ENCODE measurements around the gene MEMO1.
"Not testable (repeated sequence)": the region's sequence is repeated elsewhere in the genome, so short reads cannot be mapped to it uniquely, and the experiment has no call there.

Gene MEMO1

DNA sequence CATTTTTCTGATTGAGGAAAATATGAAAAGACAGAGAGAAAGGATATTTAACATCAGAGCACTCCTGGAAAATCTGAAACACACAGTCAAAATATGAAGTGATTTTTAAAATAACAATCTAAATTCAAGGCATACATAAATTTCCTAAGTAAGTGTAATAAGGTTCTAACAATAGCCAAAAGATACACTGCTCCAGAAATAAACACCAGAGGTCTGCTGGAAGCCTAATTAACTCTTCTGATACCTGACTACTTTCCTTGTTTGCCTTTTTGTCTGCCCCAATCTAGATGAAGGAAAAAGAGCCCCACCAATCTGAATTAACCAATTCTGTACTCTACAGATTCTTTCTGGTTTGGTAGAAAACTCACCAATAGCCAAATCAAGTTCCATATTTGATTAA lies 87.1 kb downstream of the MEMO1 start:
- no peak overlapping the region for H3K9ac ChIP-seq (ENCODE audit: low read depth, low read length)
- peaks cover 4% of the 10 kb centered on the region; the same call in 1 of the 2 replicates for H3K36me3 ChIP-seq (ENCODE audit: insufficient read depth, low read depth, low read length)
- no peaks in the 10 kb centered on the region for H3K9me3 ChIP-seq (ENCODE audit: insufficient read depth, low read depth, low read length)
- no peaks in the 10 kb centered on the region for H3K27me3 ChIP-seq (ENCODE audit: insufficient read depth, low read length)
- H3K4me1 ChIP-seq (ENCODE audit: insufficient read depth, low read length) = no peaks in the 10 kb centered on the region
- H3K4me3 ChIP-seq (ENCODE audit: low read length) = no peak overlapping the region
- no peak overlapping the region for H3K27ac ChIP-seq (ENCODE audit: low read length)

DNA sequence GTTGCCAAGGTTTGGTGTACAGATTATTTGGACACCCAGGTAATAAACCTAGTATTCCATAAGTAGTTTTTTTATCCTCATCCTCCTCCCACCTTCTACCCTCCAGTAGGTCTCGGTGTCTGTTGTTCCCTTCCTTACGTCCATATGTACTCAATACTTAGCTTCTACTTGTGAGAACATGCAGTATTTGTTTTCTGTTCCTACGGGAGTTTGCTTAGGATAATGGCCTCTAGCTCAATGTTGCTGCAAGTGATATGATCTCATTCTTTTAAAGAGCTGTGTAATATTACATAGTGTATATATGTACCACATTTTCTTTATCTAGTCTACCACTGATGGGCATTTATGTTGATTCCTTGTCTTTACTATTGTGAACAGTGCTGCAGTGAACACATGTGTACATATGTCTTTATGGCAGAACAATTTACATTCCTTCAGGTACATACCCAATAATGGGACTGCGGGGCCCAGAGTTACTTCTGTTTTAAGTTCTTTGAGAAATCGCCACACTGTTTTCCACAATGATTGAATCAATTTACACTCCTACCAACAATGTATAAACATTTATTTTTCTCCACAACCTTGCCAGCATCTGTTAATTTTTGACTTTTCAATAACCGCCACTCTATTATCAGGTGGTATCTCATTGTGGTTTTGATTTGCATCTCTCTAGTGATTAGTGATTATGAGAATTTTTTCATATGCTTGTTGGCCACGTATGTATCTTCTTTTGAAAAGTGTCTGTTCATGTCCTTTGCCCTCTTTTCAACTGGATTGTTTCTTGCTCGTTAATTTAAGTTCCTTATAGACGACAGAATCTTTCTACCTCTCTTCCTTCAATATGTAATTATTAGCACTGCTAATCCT lies 88.0 kb downstream of the MEMO1 start:
- H3K36me3 ChIP-seq (ENCODE audit: insufficient read depth, low read depth, low read length) = peaks cover 4% of the 10 kb centered on the region; the same call in 1 of the 2 replicates
- H3K4me1 ChIP-seq (ENCODE audit: insufficient read depth, low read length) = no peaks in the 10 kb centered on the region
- H3K9me3 ChIP-seq (ENCODE audit: insufficient read depth, low read depth, low read length) = no peaks in the 10 kb centered on the region

DNA sequence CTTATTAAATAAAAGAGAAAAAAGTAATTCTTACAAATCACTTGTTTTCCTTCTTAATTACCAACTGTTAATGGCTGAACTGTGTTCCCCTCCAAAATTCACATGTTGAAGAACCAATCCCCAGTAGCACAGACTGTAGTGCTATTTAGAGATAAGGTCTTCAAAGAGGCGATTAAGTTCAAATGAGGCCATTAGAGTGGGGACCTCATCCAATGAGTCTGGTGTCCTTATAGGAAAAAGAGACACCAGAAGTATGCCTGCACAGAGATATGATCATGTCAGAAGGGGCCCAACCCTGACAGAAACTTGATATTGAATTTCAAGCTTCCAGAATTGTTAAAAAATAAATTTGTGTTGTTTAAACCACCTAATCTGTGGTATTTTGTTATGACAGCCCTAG lies 89.8 kb downstream of the MEMO1 start:
- Histone ChIP-seq H3K4me1 (ENCODE audit: insufficient read depth, low read length) (no peaks in the 10 kb centered on the region), H3K9me3 (ENCODE audit: insufficient read depth, low read depth, low read length) (no peaks in the 10 kb centered on the region)

More for the DNA sequence above, 88.0 kb downstream of the MEMO1 start:
- no peaks in the 10 kb centered on the region for H3K27me3 ChIP-seq (ENCODE audit: insufficient read depth, low read length)
- H3K9ac ChIP-seq (ENCODE audit: low read depth, low read length) = no peak overlapping the region
- no peak overlapping the region for H3K27ac ChIP-seq (ENCODE audit: low read length)
- H3K4me3 ChIP-seq (ENCODE audit: low read length) = no peak overlapping the region

DNA sequence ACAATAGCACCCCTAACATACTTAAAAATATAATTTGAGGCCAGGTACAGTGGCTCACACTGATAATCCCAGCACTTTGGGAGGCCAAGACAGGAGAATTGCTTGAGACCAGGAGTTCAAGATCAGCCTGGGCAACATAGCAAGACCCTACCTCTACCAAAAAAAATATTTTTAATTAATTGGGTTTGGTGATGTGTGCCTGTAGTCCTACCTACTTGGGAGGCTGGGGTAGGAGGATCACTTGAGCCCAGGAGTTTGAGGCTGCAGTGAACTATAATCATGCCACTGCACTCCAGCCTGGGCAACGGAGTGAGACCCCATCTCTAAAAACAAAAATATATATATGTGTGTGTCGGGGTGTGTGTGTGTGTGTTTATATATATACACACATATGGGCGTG lies 91.3 kb downstream of the MEMO1 start:
- Histone ChIP-seq H3K4me3 (ENCODE audit: low read length) (no peak overlapping the region), H3K27me3 (ENCODE audit: insufficient read depth, low read length) (no peaks in the 10 kb centered on the region), H3K36me3 (ENCODE audit: insufficient read depth, low read depth, low read length) (peaks cover 8% of the 10 kb centered on the region; the same call in 1 of the 2 replicates), H3K4me1 (ENCODE audit: insufficient read depth, low read length) (no peaks in the 10 kb centered on the region), H3K9me3 (ENCODE audit: insufficient read depth, low read depth, low read length) (no peaks in the 10 kb centered on the region), H3K27ac (ENCODE audit: low read length) (no peak overlapping the region), H3K9ac (ENCODE audit: low read depth, low read length) (no peak overlapping the region)

More for the DNA sequence above, 89.8 kb downstream of the MEMO1 start:
- Histone ChIP-seq H3K27me3 (ENCODE audit: insufficient read depth, low read length) (no peaks in the 10 kb centered on the region), H3K4me3 (ENCODE audit: low read length) (no peak overlapping the region), H3K9ac (ENCODE audit: low read depth, low read length) (no peak overlapping the region), H3K27ac (ENCODE audit: low read length) (no peak overlapping the region), H3K36me3 (ENCODE audit: insufficient read depth, low read depth, low read length) (peaks cover 8% of the 10 kb centered on the region; the same call in 1 of the 2 replicates)

DNA sequence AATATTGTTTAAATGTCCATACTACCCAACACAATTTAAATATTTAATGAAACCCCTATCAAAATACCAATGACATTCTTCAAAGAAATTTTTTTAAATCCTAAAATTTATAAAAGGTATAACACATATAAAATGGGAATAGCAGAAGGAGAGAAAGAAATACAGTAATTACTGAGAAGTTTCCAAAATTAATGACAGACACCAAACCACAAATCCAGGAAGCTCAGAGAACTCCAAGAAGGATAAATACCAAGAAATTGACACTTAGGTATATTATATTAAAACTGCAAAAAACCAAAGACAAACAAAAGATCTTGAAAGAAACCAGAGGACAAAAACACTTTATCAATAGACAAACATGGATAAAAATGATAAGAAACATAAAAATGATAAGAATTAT lies 101.1 kb downstream of the MEMO1 start:
- Histone ChIP-seq H3K27me3 (ENCODE audit: insufficient read depth, low read length) (no peaks in the 10 kb centered on the region), H3K4me3 (ENCODE audit: low read length) (no peak overlapping the region), H3K27ac (ENCODE audit: low read length) (no peak overlapping the region), H3K4me1 (ENCODE audit: insufficient read depth, low read length) (no peaks in the 10 kb centered on the region), H3K36me3 (ENCODE audit: insufficient read depth, low read depth, low read length) (no peaks in the 10 kb centered on the region), H3K9ac (ENCODE audit: low read depth, low read length) (no peak overlapping the region), H3K9me3 (ENCODE audit: insufficient read depth, low read depth, low read length) (no peaks in the 10 kb centered on the region)

DNA sequence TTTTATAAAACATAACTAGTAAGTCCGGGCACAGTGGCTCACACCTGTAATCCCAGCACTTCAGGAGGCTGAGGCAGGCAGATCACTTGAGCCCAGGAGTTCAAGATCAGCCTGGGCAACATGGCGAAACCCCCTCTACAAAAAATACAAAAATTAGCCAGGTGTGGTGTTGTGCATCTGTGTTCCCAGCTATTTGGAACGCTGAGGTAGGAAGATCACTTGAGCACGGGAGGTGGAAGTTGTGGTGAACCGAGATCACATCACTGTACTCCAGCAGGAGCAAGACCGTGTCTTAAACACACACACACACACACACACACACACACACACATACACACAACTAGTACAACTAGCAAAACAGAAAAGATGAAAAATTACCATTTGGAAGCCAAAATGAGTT lies 103.3 kb downstream of the MEMO1 start:
- H3K36me3 ChIP-seq (ENCODE audit: insufficient read depth, low read depth, low read length); H3K4me1 ChIP-seq (ENCODE audit: insufficient read depth, low read length); H3K9me3 ChIP-seq (ENCODE audit: insufficient read depth, low read depth, low read length); H3K27me3 ChIP-seq (ENCODE audit: insufficient read depth, low read length); H3K9ac ChIP-seq (ENCODE audit: low read depth, low read length); H3K4me3 ChIP-seq (ENCODE audit: low read length); H3K27ac ChIP-seq (ENCODE audit: low read length): not testable (repeated sequence)

DNA sequence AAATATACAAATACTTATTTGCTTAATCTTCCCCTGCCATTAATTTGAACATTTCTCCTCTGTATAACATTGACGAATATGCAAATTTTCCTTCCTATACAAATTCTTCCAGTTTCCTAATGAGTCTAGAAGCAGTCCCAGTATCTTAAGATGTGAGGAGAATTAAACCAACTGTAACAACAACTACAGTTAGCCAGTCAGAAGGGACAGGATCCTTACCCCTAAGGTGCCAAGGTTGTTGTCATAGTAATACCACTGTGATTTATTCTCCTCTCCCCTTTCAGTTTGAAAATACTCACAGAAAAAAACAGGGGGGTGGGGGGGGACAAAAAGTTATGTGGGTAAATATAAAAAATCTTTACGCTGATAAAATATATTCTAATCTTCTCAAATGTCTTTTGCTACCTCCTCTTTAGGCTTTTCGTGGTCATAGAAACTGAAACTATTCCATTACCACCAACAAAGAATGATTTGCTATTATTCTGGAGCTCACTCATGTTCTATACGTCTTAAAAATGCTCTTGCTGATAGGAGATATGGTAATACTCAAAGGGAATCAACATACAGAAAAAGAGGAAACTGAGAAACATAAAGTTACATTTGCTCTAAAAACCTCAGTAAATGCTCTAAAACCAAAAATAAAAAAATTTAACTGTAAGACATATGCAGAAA lies 107.6 kb downstream of the MEMO1 start:
- no peaks in the 10 kb centered on the region for H3K27me3 ChIP-seq (ENCODE audit: insufficient read depth, low read length)
- H3K4me3 ChIP-seq (ENCODE audit: low read length) = no peak overlapping the region
- H3K9me3 ChIP-seq (ENCODE audit: insufficient read depth, low read depth, low read length) = no peaks in the 10 kb centered on the region
- no peaks in the 10 kb centered on the region for H3K4me1 ChIP-seq (ENCODE audit: insufficient read depth, low read length)
- H3K27ac ChIP-seq (ENCODE audit: low read length) = no peak overlapping the region
- peaks cover 16% of the 10 kb centered on the region; the same call in 1 of the 2 replicates for H3K36me3 ChIP-seq (ENCODE audit: insufficient read depth, low read depth, low read length)
- no peak overlapping the region for H3K9ac ChIP-seq (ENCODE audit: low read depth, low read length)

DNA sequence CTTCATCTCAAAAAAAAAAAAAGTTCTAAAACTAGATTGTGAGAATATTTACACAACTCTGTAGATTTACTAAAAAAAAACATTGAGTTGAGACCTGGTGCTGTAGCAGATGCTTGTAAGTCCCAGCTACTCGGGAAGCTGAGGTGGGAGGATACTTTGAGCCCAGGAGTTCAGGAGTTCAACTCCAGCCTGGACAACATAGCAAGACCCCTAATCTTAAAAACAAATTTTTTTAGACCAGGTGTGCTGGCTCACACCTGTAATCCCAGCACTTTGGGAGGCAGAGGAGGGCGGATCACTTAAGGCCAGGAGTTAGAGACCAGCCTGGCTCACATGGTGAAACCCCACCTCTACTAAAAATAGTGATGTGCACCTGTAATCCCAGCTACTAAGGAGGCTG lies 108.9 kb downstream of the MEMO1 start:
- 0 out of 2 replicates have a peak, but pooled peaks cover 3% of the 10 kb centered on the region for H3K9me3 ChIP-seq (ENCODE audit: insufficient read depth, low read depth, low read length)
- H3K27ac ChIP-seq (ENCODE audit: low read length) = no peak overlapping the region
- peaks cover 16% of the 10 kb centered on the region; the same call in 1 of the 2 replicates for H3K36me3 ChIP-seq (ENCODE audit: insufficient read depth, low read depth, low read length)
- H3K9ac ChIP-seq (ENCODE audit: low read depth, low read length) = no peak overlapping the region
- H3K4me3 ChIP-seq (ENCODE audit: low read length) = no peak overlapping the region
- no peaks in the 10 kb centered on the region for H3K27me3 ChIP-seq (ENCODE audit: insufficient read depth, low read length)
- H3K4me1 ChIP-seq (ENCODE audit: insufficient read depth, low read length) = no peaks in the 10 kb centered on the region

DNA sequence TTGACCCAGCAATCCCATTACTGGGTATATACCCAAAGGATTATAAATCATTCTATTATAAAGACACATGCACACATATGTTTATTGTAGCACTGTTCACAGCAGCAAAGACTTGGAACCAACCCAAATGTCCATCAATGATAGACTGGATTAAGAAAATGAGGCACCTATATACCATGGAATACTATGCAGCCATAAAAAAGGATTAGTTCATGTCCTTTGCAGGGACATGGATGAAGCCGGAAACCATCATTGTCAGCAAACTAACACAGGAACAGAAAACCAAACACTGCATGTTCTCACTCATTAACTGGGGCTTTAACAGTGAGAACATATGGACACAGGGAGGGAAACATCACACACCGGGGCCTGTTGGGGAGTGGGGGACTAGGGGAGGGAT lies 110.7 kb downstream of the MEMO1 start:
- not testable (repeated sequence) for H3K9ac ChIP-seq (ENCODE audit: low read depth, low read length); H3K4me1 ChIP-seq (ENCODE audit: insufficient read depth, low read length); H3K27me3 ChIP-seq (ENCODE audit: insufficient read depth, low read length); H3K4me3 ChIP-seq (ENCODE audit: low read length); H3K27ac ChIP-seq (ENCODE audit: low read length); H3K9me3 ChIP-seq (ENCODE audit: insufficient read depth, low read depth, low read length)
- peaks cover 16% of the 10 kb centered on the region; the same call in 1 of the 2 replicates for H3K36me3 ChIP-seq (ENCODE audit: insufficient read depth, low read depth, low read length)

DNA sequence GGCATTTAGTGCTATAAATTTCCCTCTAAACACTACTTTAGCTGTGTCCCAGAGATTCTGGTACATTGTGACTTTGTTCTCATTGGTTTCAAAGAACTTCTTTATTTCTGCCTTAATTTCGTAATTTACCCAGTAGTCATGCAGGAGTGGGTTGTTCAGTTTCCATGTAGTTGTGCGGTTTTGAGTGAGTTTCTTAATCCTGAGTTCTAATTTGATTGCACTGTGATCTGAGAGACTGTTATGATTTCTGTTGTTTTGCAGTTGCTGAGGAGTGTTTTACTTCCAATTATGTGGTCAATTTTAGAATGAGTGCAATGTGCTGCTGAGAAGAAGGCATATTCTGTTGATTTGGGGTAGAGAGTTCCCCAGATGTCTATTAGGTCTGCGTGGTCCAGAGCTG lies 112.5 kb downstream of the MEMO1 start:
- not testable (repeated sequence) for H3K27me3 ChIP-seq (ENCODE audit: insufficient read depth, low read length); H3K9ac ChIP-seq (ENCODE audit: low read depth, low read length); H3K4me3 ChIP-seq (ENCODE audit: low read length); H3K9me3 ChIP-seq (ENCODE audit: insufficient read depth, low read depth, low read length); H3K27ac ChIP-seq (ENCODE audit: low read length); H3K4me1 ChIP-seq (ENCODE audit: insufficient read depth, low read length)
- peaks cover 16% of the 10 kb centered on the region; the same call in 1 of the 2 replicates for H3K36me3 ChIP-seq (ENCODE audit: insufficient read depth, low read depth, low read length)

DNA sequence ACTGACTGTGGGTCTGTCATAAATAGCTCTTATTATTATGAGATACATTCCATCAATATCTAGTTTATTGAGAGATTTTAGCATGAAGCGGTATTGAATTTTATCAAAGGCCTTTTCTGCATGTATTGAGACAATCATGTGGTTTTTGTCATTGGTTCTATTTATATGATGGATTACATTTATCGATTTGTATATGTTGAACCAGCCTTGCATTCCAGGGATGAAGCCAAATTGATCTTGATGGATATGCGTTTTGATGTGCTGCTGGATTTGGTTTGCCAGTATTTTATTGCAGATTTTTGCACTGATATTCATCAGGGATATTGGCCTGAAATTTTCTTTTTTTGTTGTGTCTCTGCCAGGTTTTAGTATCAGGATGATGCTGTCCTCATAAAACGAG lies 113.5 kb downstream of the MEMO1 start:
- H3K9ac ChIP-seq (ENCODE audit: low read depth, low read length); H3K4me3 ChIP-seq (ENCODE audit: low read length); H3K27ac ChIP-seq (ENCODE audit: low read length); H3K27me3 ChIP-seq (ENCODE audit: insufficient read depth, low read length); H3K9me3 ChIP-seq (ENCODE audit: insufficient read depth, low read depth, low read length): not testable (repeated sequence)
- peaks cover 15% of the 10 kb centered on the region; the same call in 1 of the 2 replicates for H3K36me3 ChIP-seq (ENCODE audit: insufficient read depth, low read depth, low read length)
- peaks cover 18% of the 10 kb centered on the region for H3K4me1 ChIP-seq (ENCODE audit: insufficient read depth, low read length)

DNA sequence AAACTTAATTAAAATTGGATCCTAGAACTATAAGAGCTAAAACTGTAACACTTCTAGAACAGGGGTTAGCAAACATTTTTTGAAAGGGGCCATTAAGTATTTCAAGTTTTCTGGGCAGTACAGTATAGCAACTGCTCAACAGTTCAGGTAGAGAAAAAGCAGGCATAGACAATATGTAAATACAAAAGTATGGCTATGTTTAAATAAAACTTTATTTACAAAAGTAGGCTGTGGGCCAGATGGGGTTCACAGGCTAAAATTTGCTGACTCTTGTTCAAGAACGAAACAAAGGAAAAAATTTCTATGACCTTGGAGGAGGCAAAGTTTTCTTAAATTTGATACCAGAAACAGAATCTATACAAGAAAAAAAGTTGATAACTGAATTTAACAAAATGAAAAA lies 114.5 kb downstream of the MEMO1 start:
- Histone ChIP-seq H3K27me3 (ENCODE audit: insufficient read depth, low read length) (no peaks in the 10 kb centered on the region), H3K4me3 (ENCODE audit: low read length) (no peak overlapping the region), H3K27ac (ENCODE audit: low read length) (no peak overlapping the region), H3K4me1 (ENCODE audit: insufficient read depth, low read length) (peaks cover 29% of the 10 kb centered on the region), H3K36me3 (ENCODE audit: insufficient read depth, low read depth, low read length) (0 out of 2 replicates have a peak, but pooled peaks cover 10% of the 10 kb centered on the region), H3K9me3 (ENCODE audit: insufficient read depth, low read depth, low read length) (0 out of 2 replicates have a peak, but pooled peaks cover 3% of the 10 kb centered on the region), H3K9ac (ENCODE audit: low read depth, low read length) (no peak overlapping the region)

Data from iPS-20b (cell line).